Mucosa of rectum (tissue), 2 donors: Measurements from ENCODE around the gene RBPMS2.

ENCODE experiments used
- H3K27ac ChIP-seq, 2 donors: one replicate each; pipeline ENCODE4 v1.7.0; 2013; ENCODE audit warnings: inconsistent platforms in 2 of 2, low read depth in 2 of 2, low read length in 2 of 2
- H3K27me3 ChIP-seq, 2 donors: one replicate each; pipeline ENCODE4 v1.7.0; 2013; ENCODE audit warnings: low read length in 2 of 2; ENCODE audit not compliant: control insufficient read depth in 2 of 2, insufficient read depth in 2 of 2
- H3K36me3 ChIP-seq, 2 donors: one replicate each; pipeline ENCODE4 v1.7.0; 2013; ENCODE audit warnings: low read length in 2 of 2; ENCODE audit not compliant: control insufficient read depth in 2 of 2, insufficient read depth in 2 of 2
- H3K4me1 ChIP-seq, 2 donors: one replicate each; pipeline ENCODE4 v1.7.0; 2013; ENCODE audit warnings: low read length in 2 of 2, mild to moderate bottlenecking in 1 of 2; ENCODE audit not compliant: control insufficient read depth in 2 of 2, insufficient read depth in 2 of 2
- H3K4me3 ChIP-seq, 2 donors: one replicate each; pipeline ENCODE4 v1.7.0; 2013; ENCODE audit warnings: low read length in 2 of 2
- H3K9ac ChIP-seq, 2 donors: one replicate each; pipeline ENCODE4 v1.7.0; 2013; ENCODE audit warnings: low read length in 2 of 2, low read depth in 1 of 2, mild to moderate bottlenecking in 1 of 2
- H3K9me3 ChIP-seq, 2 donors: one replicate each; pipeline ENCODE4 v1.7.0; 2013; ENCODE audit warnings: low read length in 2 of 2; ENCODE audit not compliant: control insufficient read depth in 2 of 2
- donor health status: healthy.
- donor health status: Normal muscosa, but diverticular disease.

RBPMS2 gene

DNA sequence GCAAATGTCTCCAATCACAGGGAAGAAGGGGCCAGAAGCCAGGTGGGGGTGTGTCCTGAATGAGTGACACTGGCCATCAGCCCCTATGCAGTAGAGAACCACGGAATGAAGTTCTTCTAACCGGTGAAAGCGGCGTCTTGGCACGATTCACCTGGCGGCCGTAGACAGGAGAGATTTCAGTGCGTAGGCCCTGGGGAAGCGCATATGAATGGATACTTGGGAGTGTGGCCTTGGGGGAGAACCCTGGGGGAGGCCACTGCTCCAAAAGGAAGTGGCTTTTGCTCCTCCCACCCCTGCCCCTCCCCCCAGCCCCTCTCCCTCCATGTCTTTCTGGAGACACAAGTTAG is 43.6 kb downstream of the RBPMS2 start:
- Histone ChIP-seq H3K27me3 (no peaks in the 10 kb centered on the region), H3K4me3 (no peak overlapping the region), H3K4me1 (no peaks in the 10 kb centered on the region), H3K9ac (no peak overlapping the region), H3K9me3 (no peaks in the 10 kb centered on the region), H3K36me3 (no peaks in the 10 kb centered on the region), H3K27ac (no peak overlapping the region)

DNA sequence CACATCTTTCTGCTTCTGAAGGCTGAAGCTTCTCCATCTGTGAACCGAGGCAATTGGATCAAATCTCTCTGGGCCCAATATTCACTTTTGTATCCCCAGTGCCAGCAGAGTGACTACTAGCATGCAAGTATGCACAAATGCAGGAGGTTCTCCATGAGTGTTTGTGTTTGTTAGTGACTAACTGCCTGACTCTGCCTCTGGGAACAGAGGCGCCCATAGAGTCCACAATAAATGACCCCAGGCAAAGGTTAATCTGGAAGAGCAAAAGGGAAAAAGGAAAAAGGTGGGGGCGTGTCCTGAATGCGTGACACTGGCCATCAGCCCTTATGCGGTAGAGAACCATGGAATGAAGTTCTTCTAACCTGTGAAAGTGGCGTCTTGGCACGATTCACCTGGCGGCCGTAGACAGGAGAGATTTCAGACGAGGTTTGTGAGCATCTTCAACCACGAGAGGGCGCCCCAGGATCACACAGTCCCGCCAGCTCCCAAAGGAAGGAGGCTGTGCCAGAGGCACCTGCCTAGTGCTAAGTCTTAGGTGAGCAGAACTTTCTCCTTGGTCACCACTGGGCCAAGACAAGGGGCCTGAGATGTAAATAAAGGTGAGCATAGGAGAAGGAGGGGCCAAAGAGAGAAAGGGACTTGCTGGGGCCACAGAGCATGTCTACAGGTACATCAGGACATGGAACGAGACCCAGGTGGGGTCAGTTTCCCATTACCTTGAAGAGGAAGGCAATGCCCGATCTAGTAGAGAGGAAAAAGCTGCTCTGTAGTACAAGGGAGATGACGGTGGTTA is 44.2 kb downstream of the RBPMS2 start:
- Histone ChIP-seq H3K4me1 (no peaks in the 10 kb centered on the region), H3K9ac (no peak overlapping the region), H3K4me3 (no peak overlapping the region), H3K27me3 (no peaks in the 10 kb centered on the region), H3K27ac (no peak overlapping the region), H3K36me3 (no peaks in the 10 kb centered on the region), H3K9me3 (no peaks in the 10 kb centered on the region)

DNA sequence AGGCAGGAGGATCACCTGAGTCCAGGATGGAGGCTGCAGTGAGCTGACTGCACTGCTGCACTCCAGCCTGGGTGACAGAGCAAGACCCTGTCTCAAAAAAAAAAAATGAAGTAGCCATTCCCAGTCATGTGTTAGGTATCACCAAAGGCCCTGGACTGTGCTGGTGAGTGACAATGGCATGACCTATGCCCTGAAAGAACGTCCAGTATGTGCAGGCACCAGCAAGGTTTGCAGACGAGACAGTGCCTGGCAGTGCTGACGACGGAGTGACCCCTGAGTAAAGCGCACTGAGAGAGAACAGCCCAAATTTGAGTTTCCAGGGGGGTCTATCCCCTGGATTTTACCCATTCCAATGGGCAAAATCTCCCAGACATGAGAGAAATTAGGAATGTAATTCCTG is 45.2 kb downstream of the RBPMS2 start:
- no peaks in the 10 kb centered on the region for H3K36me3 ChIP-seq
- no peak overlapping the region for H3K9ac ChIP-seq
- H3K27me3 ChIP-seq: no peaks in the 10 kb centered on the region
- H3K9me3 ChIP-seq: no peaks in the 10 kb centered on the region
- H3K4me3 ChIP-seq: no peak overlapping the region
- H3K4me1 ChIP-seq: no peaks in the 10 kb centered on the region
- H3K27ac ChIP-seq: no peak overlapping the region

DNA sequence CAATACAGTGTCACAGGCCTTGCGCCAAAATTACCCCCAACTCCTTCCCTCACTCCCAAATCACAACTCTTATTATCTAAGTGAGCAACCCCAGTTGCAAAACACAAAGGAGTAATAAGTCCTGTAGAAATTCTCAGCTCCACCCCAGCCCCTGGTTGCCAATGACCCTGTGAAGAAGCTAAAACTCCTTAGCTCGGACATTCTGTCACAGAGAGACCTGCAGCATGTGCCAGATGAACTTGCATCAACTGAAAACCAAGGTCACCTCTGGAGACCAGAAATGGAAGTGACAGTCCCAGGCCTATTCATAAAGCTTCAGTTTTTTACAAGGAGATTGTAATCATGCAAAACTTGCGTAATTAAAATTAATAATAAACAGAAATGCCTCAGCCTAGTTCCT is 55.2 kb downstream of the RBPMS2 start:
- Histone ChIP-seq H3K9me3 (no peaks in the 10 kb centered on the region), H3K4me3 (no peak overlapping the region), H3K36me3 (no peaks in the 10 kb centered on the region), H3K9ac (no peak overlapping the region), H3K27me3 (no peaks in the 10 kb centered on the region), H3K27ac (no peak overlapping the region), H3K4me1 (no peaks in the 10 kb centered on the region)

DNA sequence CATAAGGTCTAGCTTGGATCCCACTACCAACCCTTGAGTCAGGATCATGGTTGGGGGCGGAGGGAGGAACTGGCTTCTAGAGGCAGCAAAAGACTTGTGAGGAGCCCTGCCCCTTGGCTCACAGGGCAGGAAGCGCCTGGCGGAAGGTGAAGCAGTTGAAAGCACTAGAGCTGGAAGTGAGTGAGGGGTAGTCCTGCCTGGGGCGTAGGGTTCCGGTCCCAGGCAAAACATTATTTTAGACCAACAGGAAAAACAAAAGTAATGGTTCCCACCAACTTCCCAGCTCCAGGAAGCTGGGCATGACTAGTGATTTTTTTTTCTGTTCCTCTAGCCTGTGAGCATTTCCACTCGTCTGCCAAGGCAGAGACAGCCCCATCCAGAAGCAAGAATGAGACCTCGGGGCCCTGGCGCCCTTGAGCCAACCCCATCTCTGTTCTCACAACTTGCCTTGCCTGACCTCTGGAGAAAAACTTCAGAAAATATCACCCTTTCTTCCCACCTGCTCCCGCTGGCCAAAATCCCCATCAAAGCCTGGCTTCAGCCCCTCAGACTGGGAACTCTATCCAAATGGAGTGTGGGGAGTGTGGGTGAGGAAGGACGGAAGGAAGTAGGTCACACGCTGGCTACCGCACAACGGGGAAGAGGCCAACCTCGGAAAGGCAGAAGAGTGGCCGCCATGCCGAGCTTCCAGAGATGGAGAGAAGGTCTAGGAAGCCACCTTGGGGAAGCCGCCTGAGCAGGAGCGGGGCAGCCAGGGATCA is 57.5 kb downstream of the RBPMS2 start:
- Histone ChIP-seq H3K9ac (no peak overlapping the region), H3K27me3 (no peaks in the 10 kb centered on the region), H3K9me3 (no peaks in the 10 kb centered on the region), H3K27ac (peak overlapping the region; percentile 37 to 43), H3K4me1 (no peaks in the 10 kb centered on the region), H3K4me3 (no peak overlapping the region), H3K36me3 (no peaks in the 10 kb centered on the region)

DNA sequence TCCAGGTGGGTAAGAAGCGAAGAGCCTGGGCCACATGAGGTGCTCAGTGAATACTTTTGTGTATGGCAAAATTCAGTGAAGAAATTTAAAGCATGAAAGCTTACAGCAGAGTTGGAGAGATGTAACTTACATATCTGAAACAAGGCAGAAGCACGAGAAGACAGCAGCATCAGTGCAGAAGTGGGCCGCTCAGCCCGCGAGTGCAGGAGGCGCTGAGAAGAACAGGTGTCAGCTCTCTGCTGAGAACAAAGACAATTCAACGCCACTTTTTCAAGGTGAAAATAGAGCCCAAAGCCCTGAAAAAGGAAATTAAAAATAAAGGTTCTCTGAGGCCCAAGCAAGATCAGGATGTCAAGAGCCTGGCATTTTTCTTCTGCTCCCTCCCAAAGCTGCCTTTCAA is 58.3 kb downstream of the RBPMS2 start:
- no peaks in the 10 kb centered on the region for H3K4me1 ChIP-seq
- no peak overlapping the region for H3K9ac ChIP-seq
- H3K27ac ChIP-seq: no peak overlapping the region
- H3K27me3 ChIP-seq: no peaks in the 10 kb centered on the region
- H3K36me3 ChIP-seq: no peaks in the 10 kb centered on the region
- H3K9me3 ChIP-seq: no peaks in the 10 kb centered on the region
- H3K4me3 ChIP-seq: no peak overlapping the region

DNA sequence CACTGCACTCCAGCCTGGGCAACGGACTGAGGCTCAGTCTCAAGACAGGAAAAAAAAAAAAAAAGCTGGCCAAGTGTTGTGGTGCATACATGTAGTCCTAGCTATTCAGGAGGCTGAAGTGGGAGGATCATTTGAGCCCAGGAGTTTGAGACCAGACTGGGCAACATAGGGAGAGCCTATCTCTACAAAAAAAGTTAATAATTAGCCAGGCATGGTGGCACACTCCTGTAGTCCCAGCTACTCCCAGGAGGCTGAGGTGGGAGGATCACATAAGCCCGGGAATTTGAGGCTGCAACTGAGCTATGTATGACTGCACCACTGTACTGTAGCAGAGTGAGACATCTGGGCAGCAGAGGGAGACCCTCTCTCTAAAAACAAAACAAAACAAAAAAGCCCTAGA is 58.9 kb downstream of the RBPMS2 start:
- no peaks in the 10 kb centered on the region for H3K4me1 ChIP-seq
- H3K27ac ChIP-seq: no peak overlapping the region
- no peaks in the 10 kb centered on the region for H3K27me3 ChIP-seq

DNA sequence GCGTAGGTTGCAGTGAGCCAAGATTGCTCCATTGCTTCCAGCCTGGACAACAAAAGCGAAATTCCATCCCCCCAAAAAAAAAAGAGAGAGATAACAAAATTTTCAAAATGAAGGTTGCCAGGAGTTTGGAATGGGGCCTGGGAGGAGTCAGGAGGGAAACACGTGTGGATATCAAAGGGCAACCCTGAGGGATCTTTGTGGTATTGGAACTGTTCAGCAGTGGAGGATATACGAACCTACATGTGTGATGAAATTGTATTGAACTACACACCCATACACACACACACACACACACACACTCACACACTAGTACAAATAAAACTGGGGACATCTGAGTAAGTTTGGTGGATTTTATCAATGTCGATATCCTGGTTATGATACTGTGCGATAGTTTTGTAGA is 61.8 kb downstream of the RBPMS2 start:
- Histone ChIP-seq H3K4me3 (no peak overlapping the region), H3K27me3 (no peaks in the 10 kb centered on the region), H3K36me3 (no peaks in the 10 kb centered on the region), H3K4me1 (no peaks in the 10 kb centered on the region), H3K27ac (no peak overlapping the region), H3K9ac (no peak overlapping the region), H3K9me3 (no peaks in the 10 kb centered on the region)

More for the DNA sequence above, 58.9 kb downstream of the RBPMS2 start:
- Histone ChIP-seq H3K9ac (no peak overlapping the region), H3K36me3 (no peaks in the 10 kb centered on the region), H3K4me3 (no peak overlapping the region), H3K9me3 (no peaks in the 10 kb centered on the region)

DNA sequence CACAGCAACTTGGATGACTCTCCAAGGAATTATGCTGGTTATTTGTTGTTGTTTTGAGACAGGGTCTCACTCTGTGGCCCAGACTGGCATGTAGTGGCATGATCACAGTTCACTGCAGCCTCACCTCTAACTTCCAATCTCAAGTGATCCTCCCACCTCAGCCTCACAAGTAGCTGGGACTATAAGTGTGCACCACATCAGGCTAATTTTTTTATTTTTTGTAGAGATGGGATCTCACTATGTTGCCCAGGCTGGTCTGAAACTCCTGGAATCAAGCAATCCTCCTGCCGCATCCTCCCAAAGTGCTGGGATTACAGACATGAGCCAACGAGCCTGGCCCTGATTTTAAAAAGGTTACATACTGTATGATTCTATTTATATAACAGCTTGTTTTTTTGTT is 63.0 kb downstream of the RBPMS2 start:
- no peak overlapping the region for H3K4me3 ChIP-seq
- H3K4me1 ChIP-seq: no peaks in the 10 kb centered on the region
- H3K9me3 ChIP-seq: no peaks in the 10 kb centered on the region
- H3K27ac ChIP-seq: no peak overlapping the region
- no peak overlapping the region for H3K9ac ChIP-seq
- H3K36me3 ChIP-seq: no peaks in the 10 kb centered on the region
- no peaks in the 10 kb centered on the region for H3K27me3 ChIP-seq

DNA sequence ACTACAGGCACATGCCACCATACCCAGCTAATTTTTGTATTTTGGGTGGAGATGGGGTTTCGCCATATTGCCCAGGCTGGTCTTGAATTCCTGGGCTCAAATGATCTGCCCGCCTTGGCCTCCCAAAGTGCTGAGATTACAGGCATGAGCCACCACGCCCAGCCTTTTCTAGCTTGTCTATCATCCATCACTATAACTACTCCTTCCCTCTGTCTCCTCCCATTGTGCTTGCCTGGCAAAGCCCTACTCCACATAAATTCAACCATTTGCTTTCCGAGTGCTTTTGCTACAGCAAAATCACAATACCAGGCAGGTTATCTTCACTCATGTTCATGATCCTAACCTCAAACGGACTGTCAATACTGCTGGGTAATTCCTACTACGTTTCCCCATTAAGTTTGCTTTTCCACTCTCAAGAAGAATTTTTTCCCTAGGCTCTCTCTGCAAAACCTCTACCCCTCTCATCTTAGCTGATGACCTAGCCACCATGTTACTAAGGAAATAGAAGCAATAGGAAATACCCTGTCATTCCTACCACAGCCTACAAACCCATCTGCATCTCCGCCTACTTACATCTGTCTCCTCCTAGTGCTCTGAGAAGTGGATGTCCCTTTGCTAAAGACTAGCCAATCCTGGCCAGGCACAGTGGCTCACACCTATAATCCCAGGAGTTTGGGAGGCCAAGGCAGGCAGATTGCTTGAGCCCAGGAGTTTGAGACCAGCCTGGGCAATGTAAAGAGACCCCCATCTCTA is 64.5 kb downstream of the RBPMS2 start:
- Histone ChIP-seq H3K9me3 (no peaks in the 10 kb centered on the region), H3K9ac (no peak overlapping the region), H3K36me3 (no peaks in the 10 kb centered on the region), H3K27me3 (no peaks in the 10 kb centered on the region), H3K4me1 (no peaks in the 10 kb centered on the region), H3K4me3 (no peak overlapping the region), H3K27ac (no peak overlapping the region)
